Fibroblast of pulmonary artery (primary cell): ENCODE results near the gene KIF26B.

Experiments used
- DNase-seq: peaks from one replicate; pipeline ENCODE4 v3.0.0-alpha.2; 2010; ENCODE audit warnings: low read depth
- H3K4me3 ChIP-seq: replicated peaks from 2 replicates; pipeline ENCODE4 v1.5.1; 2011; ENCODE audit warnings: low read depth, mild to moderate bottlenecking, control low read depth, low read length, moderate library complexity
- TF ChIP-seq, protein P1 (sequence below): IDR thresholded peaks from 2 replicates; pipeline ENCODE4 v1.5.1; 2011; ENCODE audit warnings: mild to moderate bottlenecking, control low read depth, low read length, inconsistent platforms; ENCODE audit errors: missing control alignments

Gene KIF26B

DNA sequence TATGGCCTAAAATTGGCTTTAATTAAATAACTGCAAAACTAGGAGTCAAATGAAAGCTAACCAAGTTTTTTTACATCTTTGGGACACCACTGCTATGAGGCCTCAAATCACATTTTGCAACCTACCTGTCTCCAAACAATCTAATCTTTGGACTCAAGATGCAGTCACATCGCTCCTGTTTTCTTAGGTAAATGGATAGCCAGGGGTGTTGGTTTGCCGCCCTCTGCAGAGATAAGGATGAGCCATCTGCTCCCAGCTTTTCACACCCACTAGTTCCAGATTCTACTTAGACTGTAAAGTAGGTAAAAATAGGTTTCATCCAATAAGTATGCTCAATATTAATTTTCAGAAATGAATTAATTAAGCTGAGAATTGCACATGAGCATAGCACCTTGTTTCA, 456.5 kb downstream of the KIF26B start:
- no peak overlapping the region for H3K4me3 ChIP-seq
- TF ChIP-seq, protein P1, sequence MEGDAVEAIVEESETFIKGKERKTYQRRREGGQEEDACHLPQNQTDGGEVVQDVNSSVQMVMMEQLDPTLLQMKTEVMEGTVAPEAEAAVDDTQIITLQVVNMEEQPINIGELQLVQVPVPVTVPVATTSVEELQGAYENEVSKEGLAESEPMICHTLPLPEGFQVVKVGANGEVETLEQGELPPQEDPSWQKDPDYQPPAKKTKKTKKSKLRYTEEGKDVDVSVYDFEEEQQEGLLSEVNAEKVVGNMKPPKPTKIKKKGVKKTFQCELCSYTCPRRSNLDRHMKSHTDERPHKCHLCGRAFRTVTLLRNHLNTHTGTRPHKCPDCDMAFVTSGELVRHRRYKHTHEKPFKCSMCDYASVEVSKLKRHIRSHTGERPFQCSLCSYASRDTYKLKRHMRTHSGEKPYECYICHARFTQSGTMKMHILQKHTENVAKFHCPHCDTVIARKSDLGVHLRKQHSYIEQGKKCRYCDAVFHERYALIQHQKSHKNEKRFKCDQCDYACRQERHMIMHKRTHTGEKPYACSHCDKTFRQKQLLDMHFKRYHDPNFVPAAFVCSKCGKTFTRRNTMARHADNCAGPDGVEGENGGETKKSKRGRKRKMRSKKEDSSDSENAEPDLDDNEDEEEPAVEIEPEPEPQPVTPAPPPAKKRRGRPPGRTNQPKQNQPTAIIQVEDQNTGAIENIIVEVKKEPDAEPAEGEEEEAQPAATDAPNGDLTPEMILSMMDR = no peak
- no peak for DNase-seq

DNA sequence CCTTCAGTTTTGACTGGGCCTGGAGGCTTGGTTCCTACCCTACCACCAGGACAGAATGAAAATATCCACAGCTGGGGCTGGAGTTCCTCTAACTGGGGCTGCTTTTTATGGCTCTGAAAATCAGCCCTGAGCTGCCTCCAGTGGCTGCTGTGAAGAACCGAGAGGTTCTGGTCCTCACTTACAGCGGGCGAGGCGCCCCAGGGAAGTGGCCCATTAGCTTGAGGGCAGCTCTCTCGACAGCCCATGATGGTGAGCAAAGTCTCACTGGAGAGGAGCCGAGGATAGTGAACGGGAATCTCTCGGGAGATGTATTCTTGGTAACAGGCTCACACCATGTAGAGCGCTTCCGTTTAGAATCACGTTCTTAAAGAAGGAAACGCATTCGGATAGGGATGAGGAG, 459.7 kb downstream of the KIF26B start:
- peak; percentile 6 for DNase-seq
- TF ChIP-seq, protein P1 = no peak
- H3K4me3 ChIP-seq = no peak overlapping the region

DNA sequence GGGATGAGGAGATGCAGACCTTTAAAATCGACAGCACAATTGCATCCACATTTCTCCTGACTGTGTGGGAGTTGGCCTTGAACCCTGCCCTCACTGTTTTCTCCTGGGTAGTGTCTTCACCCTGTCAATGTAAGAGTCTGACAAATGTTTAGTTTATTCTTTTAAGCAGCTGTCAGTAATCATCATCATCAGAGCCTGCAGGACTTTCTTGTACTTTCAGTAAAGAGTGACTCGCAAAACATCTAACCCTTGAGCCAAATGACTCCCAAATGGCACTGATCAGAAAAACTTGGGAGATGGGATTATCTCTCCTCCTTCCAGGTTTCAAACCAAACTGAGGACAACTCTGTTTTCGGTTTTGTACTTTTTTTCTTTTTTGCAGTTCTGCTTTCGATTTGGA, 460.2 kb downstream of the KIF26B start:
- TF ChIP-seq, protein P1 = no peak

DNA sequence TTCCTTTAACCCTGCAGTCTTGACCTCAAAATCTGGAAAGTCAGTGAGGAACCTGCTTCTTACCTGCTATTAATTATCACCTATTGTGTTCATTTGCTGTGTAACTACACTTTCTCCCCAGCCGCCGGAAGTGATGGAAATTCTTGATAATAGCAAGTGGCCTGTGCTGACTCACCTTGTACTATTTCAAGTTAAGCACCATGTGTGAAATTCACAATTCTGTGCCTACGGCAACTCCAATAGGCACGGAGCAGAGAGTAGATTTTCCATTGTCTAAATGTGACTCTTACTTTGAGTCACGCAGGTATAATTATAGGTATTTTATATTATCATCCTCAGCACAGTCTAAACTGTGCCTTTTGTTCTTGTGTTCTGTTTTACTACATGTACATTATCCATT, 466.8 kb downstream of the KIF26B start:
- TF ChIP-seq, protein P1 = no peak
- DNase-seq = no peak
- no peak overlapping the region for H3K4me3 ChIP-seq

More for the DNA sequence above, 460.2 kb downstream of the KIF26B start:
- DNase-seq = no peak
- no peak overlapping the region for H3K4me3 ChIP-seq

DNA sequence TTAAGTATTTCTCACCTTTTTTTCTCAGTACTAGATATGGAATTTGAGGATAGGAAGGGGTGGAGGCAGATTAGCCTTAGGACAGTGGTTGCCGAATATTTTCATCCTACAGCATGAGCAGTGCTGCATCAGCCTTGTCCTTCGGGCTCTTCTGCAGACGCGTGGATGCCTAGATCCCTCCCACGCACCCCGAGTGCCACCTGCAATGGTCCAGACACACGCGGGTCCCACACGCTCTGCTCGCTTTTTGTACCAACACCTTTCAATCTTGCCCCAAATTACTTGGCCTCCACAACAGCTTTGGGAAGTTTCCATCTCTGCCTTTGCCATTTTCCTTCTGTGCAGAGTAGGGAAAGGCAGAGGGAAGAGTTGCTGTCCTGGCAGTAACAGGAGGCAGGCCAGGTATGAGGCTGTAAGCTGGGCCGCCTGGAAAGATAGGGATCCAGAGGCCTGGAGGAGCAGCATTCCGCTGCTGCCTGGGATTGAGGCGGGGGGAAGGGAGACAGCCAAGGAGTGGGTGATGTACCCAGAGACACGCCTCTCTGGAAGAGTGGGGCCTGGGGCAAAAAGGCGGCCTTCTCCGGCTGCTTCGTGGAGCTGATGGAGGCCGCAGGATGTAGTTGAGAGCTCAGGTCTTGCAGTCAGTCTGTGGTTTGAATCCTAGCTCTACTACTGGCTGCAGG, 467.7 kb downstream of the KIF26B start:
- H3K4me3 ChIP-seq = no peak overlapping the region
- TF ChIP-seq, protein P1 = no peak
- no peak for DNase-seq

DNA sequence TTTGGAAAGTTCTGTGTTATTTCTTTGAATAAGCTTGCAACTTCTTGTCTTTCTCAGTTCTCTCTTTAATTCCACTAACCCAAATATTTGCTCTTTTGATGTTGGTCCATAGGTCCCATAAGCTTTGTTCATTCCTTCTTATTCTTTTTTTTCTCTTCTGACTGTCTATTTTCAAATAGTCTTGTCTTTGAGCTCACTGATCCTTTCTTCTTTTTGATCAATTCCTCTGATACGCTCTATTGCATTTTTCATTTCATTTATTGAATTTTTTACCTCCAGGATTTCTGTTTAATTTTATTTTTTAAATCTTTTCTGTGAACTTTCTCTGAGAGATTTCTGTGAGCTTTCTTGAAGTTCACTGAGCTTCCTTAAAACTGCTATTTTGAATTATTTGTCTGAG, 486.6 kb downstream of the KIF26B start:
- no peak for DNase-seq
- no peak overlapping the region for H3K4me3 ChIP-seq
- TF ChIP-seq, protein P1 = no peak

DNA sequence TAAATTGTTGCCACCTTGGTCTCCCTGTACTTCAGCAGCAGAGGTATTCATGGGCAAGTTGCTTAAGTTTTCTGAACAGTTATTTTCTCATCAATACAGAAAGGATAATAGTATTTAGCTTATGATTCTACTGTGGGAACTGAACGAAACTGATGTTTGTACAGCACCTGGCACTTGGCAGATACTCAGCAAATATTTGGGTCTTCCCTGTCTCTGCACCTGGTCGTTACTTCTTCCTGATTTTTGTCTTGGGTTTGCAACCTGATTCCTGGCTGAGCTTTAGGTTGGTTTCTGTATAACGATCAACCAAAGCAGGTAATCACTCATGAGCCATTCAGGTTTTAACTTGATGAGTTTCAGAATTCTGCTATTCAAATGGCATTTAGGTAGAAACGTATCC, 490.6 kb downstream of the KIF26B start:
- TF ChIP-seq, protein P1 = no peak
- no peak overlapping the region for H3K4me3 ChIP-seq
- DNase-seq = no peak
